Superior temporal gyrus (tissue), 1 donor: Measurements from ENCODE around the gene IQCN.

Source experiments
- DNase-seq: peaks from one replicate; pipeline ENCODE4 v3.0.0-alpha.2; 2016; ENCODE audit errors: extremely low spot score

IQCN gene

GRCh38 chr19:18274219-18274780 is at the start of gene IQCN:
Gene IQCN, minus strand, starts transcription at chr19:18274452. Its CDS starts 4,974 bp downstream, at chr19:18269478.
- DNase-seq: no peak

GRCh38 chr19:18322759-18323460 is 48.7 kb upstream of the IQCN start, which contains the start of gene LSM4:
Gene LSM4, minus strand, starts transcription at chr19:18323076. Its CDS starts 56 bp downstream, at chr19:18323020.
- peak; percentile 96 for DNase-seq

GRCh38 chr19:18322318-18322758 is 48.1 kb upstream of the IQCN start:
- DNase-seq: no peak

- no peak for DNase-seq
Observed at GRCh38 chr19:18321734-18322102, 47.5 kb upstream of the IQCN start.

GRCh38 chr19:18320865-18321733 is 46.8 kb upstream of the IQCN start:
- no peak for DNase-seq

- no peak for DNase-seq
Observed at GRCh38 chr19:18319591-18320135, 45.4 kb upstream of the IQCN start.

- no peak for DNase-seq
Observed at GRCh38 chr19:18317961-18318800, 43.9 kb upstream of the IQCN start.

- no peak for DNase-seq
Observed at GRCh38 chr19:18313398-18313797, 39.1 kb upstream of the IQCN start.

- no peak for DNase-seq
Observed at GRCh38 chr19:18312092-18312534, 37.9 kb upstream of the IQCN start.

GRCh38 chr19:18311502-18312091 is 37.3 kb upstream of the IQCN start:
- DNase-seq: no peak

- DNase-seq: no peak
Observed at GRCh38 chr19:18310966-18311365, 36.7 kb upstream of the IQCN start.

GRCh38 chr19:18310118-18310909 is 36.1 kb upstream of the IQCN start:
- DNase-seq: no peak

- no peak for DNase-seq
Observed at GRCh38 chr19:18309525-18310064, 35.3 kb upstream of the IQCN start.

- no peak for DNase-seq
Observed at GRCh38 chr19:18308948-18309325, 34.7 kb upstream of the IQCN start.

GRCh38 chr19:18308051-18308947 is 34.0 kb upstream of the IQCN start:
- no peak for DNase-seq

- DNase-seq: no peak
Observed at GRCh38 chr19:18307271-18307681, 33.0 kb upstream of the IQCN start.

GRCh38 chr19:18306888-18307260 is 32.6 kb upstream of the IQCN start:
- DNase-seq: peak; percentile 59

GRCh38 chr19:18306209-18306887 is 32.1 kb upstream of the IQCN start:
- DNase-seq: no peak
